Raji (cell line): Measurements from ENCODE around the gene EML1.

ENCODE experiments used
- POLR2A ChIP-seq: IDR thresholded peaks from 2 replicates; pipeline ENCODE4 v1.6.1; 2011; ENCODE audit warnings: low read depth, low read length, control low read depth; ENCODE audit not compliant: insufficient read depth

EML1 gene

GRCh38 chr14:99931308-99931707, 138.1 kb downstream of the EML1 start:
- no peak for TF ChIP-seq POLR2A

DNA sequence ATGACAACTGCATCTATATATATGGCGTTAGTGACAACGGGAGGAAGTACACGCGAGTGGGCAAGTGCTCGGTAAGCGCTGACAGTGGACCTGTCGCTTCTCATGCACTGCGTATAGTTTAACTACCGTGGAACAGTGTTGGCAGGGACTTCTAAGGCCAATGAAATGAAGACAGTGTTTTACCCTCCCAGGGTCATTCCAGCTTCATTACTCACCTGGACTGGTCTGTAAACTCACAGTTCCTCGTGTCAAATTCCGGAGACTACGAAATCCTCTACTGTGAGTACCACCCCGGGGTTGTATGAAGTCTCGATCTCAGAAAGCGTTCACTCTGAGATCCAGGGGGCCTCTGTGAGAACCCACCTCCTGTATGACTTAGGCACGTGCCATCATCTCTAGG, 142.8 kb downstream of the EML1 start:
- TF ChIP-seq POLR2A: no peak

DNA sequence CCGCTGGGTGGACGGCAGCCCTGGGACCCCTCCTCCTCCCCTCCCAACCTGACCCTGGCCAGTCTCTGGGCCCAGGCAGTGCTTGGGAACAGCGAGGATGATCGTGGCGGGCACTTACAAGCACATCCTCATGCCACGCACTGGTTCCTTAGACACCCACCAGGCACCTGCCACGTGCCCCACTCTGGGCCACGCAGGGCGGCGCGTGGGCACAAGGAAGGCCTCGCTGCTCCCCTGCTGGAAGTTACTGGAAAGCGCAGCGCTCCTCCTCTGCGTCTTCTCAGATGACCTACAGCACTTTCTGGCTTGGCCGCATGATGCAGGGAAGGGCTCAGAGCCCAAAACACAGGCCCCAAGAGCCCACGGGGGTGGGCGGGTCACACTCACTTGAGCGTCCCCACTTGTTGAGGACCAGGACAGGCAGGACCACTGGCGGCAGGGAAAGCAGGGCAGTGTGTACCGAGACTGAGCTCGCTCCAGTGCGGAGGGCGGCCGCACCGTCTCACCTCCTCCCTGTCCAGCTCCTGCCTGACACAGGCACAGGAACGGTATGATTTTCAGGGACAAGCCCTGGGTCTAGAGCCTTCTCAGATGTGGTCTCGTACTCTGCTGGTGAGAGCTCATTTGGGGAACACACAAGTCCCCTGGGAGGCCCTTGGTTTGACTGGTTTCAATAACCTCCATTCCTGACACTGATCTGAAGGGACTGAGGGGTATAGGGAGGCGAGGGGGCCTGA, 143.7 kb downstream of the EML1 start:
- TF ChIP-seq POLR2A: no peak

GRCh38 chr14:99937475-99938244, 144.4 kb downstream of the EML1 start:
- no peak for TF ChIP-seq POLR2A

DNA sequence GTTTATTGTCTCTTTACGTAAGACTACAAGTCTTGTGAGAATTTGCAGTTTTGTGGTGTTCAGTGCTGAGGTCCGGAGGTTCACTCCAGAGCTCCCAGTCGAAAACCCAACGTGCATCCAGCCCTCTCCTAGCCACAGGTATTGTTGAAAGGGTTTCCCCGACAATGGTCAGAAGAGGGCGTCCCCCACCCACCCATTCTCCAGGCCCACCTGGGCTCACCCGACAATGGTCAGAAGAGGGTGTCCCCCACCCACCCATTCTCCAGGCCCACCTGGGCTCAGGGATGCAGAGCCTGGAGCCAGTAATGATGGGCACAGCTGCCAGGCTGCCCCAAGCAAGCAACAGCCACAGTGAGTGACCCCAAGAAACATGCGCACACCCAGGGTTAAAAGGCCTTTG, 145.2 kb downstream of the EML1 start:
- no peak for TF ChIP-seq POLR2A

GRCh38 chr14:99938896-99939295, 145.7 kb downstream of the EML1 start:
- no peak for TF ChIP-seq POLR2A

DNA sequence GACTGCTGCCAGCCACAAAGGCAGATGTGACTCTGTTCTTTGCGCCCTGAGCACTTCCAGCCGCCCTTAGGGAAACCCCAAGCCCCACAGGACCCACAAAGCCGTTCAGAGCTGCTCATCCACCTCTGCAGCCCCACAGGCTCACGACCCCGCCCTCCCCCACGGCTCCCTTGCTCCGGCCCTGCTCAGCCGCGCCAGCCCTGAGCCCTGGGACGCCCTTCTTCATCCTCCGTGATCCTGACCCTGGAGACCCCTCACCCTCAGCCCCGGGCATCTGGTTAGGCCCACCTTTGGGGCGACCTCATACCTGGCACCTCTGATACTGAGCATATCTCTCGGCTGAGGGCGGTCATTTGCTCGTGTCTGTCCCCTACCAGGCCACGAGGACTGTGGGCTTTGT, 146.2 kb downstream of the EML1 start:
- TF ChIP-seq POLR2A: no peak

- no peak for TF ChIP-seq POLR2A
Measured at GRCh38 chr14:99940064-99940463, 146.9 kb downstream of the EML1 start.

DNA sequence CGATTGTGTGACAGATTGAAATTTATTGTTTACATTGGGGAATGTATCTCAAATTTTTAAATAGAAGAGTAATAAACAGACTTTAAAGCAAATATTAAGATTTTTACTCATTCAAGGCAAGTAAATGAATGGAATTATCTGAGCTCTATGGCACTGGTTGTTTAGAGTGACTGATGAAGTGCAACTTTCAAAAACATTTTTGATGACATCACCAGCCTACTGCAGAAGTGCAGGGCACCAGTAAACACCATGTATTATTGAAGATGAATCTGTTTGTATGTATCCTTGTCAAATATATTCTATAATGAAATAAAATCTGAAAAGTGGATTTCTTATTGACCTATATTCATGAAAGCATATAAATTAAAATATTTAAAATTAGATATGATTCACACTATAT, 148.0 kb downstream of the EML1 start:
- no peak for TF ChIP-seq POLR2A

GRCh38 chr14:99943620-99944019, 150.4 kb downstream of the EML1 start:
- no peak for TF ChIP-seq POLR2A

DNA sequence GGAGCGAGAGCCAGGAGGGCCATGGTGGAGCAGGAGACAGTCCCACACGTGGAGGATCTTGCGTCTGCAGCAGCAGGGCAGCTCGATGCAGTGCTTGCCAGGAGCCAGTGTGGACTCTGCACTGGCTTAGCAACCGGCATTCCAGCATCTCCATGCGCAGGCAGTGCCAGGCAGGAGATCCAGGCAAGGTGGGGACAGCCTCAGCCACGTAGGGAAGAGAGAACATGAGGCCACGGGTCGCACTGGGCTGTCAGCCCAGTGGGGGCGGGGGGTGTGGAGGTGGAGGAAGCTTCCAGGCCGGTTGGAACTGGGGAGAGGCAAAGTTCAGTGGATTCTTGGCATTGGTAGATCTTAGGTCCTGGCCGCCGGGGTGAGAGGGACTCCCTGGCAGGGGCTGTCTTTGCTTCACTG, 151.0 kb downstream of the EML1 start:
- no peak for TF ChIP-seq POLR2A

DNA sequence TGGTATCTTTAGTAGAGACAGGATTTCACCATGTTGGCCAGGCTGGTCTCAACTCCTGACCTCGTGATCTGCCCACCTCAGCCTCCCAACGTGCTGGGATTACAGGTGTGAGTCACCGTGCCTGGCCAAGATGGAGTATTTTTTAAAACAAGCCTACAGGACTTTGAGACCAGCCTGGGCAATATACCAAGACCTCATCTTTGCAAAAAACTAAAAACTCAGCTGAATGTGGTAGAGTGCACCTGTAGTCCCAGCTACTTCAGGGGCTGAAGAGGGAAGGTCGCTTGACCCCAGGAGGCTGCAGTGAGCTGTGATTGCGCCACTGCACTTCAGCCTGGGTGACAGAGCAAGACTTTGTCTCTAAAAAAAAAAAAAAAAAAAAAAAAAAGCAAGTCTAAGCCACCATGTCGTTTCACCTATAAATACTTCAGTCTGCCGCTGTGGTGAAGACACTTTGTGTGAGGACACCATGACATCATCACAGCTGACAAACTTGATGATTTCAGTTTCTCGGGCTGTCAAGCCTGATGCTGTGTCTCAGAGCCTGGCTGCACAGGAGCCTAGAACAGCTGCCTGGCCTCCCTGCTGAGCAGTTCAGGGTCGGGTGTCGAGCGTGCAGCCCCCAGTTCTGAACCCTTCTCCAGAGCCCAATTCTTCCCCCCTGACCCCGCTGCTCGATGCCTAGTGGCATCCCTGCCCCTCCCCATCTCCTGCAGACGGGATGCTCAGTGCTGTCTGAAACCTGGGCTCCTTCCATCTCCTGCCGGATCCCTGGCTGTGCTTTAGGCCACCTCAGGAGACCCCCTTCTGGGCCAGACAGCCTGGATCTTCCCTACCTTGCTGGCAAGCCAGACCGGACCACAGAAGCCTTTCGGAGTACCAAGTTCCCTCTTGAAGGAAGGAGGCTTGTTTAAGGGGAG, 152.8 kb downstream of the EML1 start:
- no peak for TF ChIP-seq POLR2A

- TF ChIP-seq POLR2A: no peak
Measured at GRCh38 chr14:99946652-99947489, 153.7 kb downstream of the EML1 start.

- TF ChIP-seq POLR2A: no peak
Measured at GRCh38 chr14:99947695-99948094, 154.5 kb downstream of the EML1 start.

DNA sequence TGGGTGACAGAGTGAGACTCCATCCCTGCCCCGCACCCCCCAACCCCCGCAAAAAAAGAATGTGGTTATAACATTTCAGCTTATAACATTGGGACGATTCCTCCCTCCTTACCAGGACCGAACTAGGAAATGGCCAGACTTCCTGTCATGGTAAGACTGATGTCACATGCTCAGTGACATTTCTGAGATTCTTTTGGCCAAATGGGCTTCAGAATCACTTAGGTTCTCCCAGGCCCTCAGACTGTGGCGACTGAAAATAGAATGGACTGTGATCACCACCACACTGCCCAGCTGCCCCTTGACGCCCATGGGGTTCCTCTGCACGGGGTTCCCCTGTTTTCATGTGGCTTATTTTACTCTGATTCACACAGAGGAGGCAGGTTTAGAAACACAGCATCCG, 157.0 kb downstream of the EML1 start:
- TF ChIP-seq POLR2A: no peak

DNA sequence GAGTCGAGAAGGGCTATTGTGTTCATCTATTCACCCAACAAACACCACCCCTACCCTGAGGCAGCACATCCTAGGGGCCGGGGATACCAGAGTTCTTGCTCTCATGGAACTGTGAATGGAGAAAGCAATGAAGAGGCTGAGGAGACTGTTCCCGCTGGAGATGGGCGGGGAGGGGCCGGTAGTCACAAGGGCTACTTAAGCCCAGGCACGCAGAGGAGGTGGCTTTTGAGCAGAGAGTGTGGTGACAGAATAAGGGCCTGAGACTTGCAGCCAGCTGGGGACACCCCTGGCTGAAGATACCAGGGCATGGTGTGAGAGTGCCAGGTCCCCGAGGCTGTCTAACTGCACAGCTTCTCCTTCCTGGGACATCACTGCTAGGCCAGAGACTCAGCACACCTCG, 157.9 kb downstream of the EML1 start:
- TF ChIP-seq POLR2A: no peak
